Karpas-422 (cell line): ENCODE results near the gene PAPLN. TPM values are rescaled to one million over a fixed set of nuclear protein-coding genes. Genes with fewer than 3 reads are reported as not detected.

Source experiments
- DNase-seq: peaks from one replicate; pipeline ENCODE4 v3.0.0-alpha.2; 2015
- H2AFZ ChIP-seq: fragments of 200-600 bp; sonication (generic); 2 replicates; pipeline ENCODE4 v1.6.1; 2014; ENCODE audit warnings: antibody characterized with exemption, low read length, mixed read lengths
- H3K27ac ChIP-seq: fragments of 200-600 bp; sonication (generic); 2 replicates; pipeline ENCODE4 v1.5.1; 2014; ENCODE audit warnings: mild to moderate bottlenecking, low read length, moderate library complexity
- H3K27me3 ChIP-seq: fragments of 200-600 bp; sonication (generic); 2 replicates; pipeline ENCODE4 v1.6.1; 2014; ENCODE audit warnings: low read length, mixed read lengths
- H3K36me3 ChIP-seq: fragments of 200-600 bp; sonication (generic); 2 replicates; pipeline ENCODE4 v1.6.1; 2014; ENCODE audit warnings: low read length, mixed read lengths; ENCODE audit not compliant: insufficient read depth
- H3K4me1 ChIP-seq: fragments of 200-600 bp; sonication (generic); 2 replicates; pipeline ENCODE4 v1.6.1; 2014; ENCODE audit warnings: mild to moderate bottlenecking, low read length, mixed read lengths
- H3K4me2 ChIP-seq: fragments of 200-600 bp; sonication (generic); 2 replicates; pipeline ENCODE4 v1.6.1; 2014; ENCODE audit warnings: low read length, low read depth, mild to moderate bottlenecking; ENCODE audit not compliant: poor library complexity, severe bottlenecking
- H3K4me3 ChIP-seq: fragments of 200-600 bp; sonication (generic); 2 replicates; pipeline ENCODE4 v1.5.1; 2014; ENCODE audit warnings: mild to moderate bottlenecking, antibody characterized with exemption, low read length, mixed read lengths
- H3K79me2 ChIP-seq: fragments of 200-600 bp; sonication (generic); 2 replicates; pipeline ENCODE4 v1.6.1; 2014; ENCODE audit warnings: mild to moderate bottlenecking, low read length, mixed read lengths
- H3K9ac ChIP-seq: fragments of 200-600 bp; sonication (generic); 2 replicates; pipeline ENCODE4 v1.6.0; 2014; ENCODE audit warnings: low read length
- H3K9me2 ChIP-seq: fragments of 200-600 bp; sonication (generic), shearing (Covaris generic); replicated peaks from 2 replicates; pipeline ENCODE4 v1.6.0; 2014; ENCODE audit warnings: mild to moderate bottlenecking, low read length, moderate library complexity; ENCODE audit not compliant: insufficient read depth
- H3K9me3 ChIP-seq: fragments of 300-700, 200-600 bp; sonication (generic); 2 replicates; pipeline ENCODE4 v1.6.1; 2014; ENCODE audit warnings: low read length, mixed read lengths
- H4K20me1 ChIP-seq: fragments of 200-600 bp; sonication (generic); 2 replicates; pipeline ENCODE4 v1.6.1; 2014; ENCODE audit warnings: mild to moderate bottlenecking, antibody characterized with exemption, low read length, low read depth; ENCODE audit not compliant: insufficient read depth
- total RNA-seq: library from RNA; depleted of rRNA; stranded (reverse); fragments of >200 nt; shearing (Covaris generic); gene quantifications from 2 replicates; pipeline ENCODE4 v1.2.3, GENCODE V29; 2014; ENCODE audit warnings: low replicate concordance

The PAPLN gene
- total RNA-seq, 1 experiment from 2014 or later: 12.9 TPM

DNA sequence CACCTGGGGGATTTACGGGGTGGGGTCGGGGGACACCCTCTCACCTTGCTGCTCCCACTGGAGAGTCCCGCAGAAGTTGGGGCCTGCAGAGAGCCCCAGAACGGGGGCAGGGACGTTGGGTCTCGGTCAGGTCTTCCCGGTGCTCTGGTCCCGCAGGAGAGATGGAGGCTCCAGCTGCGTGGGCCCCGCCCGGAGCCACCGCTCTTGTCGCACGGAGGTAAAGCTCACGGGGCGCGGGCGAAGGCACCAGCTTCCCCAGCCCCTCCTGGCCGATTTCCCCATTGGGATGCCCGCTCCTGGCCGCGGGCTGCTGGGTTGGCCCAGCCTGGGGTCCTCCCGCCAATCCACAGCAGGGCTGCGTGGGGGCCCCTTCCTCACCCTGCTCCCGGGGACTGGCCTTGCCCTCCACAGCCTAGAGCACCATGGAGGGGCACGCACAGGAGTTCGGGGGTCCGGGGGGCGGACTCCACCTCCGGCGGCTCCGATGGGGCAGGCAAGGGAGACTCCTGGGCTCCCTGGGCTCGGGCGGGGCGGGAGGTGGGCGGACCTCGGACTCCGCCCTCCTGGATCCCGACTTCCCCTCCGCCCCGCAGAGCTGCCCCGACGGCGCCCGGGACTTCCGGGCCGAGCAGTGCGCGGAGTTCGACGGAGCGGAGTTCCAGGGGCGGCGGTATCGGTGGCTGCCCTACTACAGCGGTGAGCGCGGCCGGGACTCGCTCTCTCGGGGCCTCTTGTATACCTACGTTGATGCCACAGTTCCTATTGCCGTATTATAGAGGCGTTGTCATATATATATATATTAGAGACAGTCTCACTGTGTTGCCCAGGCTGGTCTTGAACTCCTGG, 8.4 kb downstream of the PAPLN start:
- Histone ChIP-seq H4K20me1 (no peaks in the 10 kb centered on the region), H3K9me3 (no peaks in the 10 kb centered on the region), H3K9ac (peak overlapping the region; percentile 70), H3K4me1 (peaks cover 83% of the 10 kb centered on the region), H3K27me3 (no peaks in the 10 kb centered on the region), H3K4me3 (peak overlapping the region; percentile 69), H3K79me2 (no peaks in the 10 kb centered on the region), H3K36me3 (no peaks in the 10 kb centered on the region), H3K9me2 (no peaks in the 10 kb centered on the region), H3K4me2 (peak overlapping the region; percentile 83), H3K27ac (peak overlapping the region; percentile 92), H2AFZ (peak overlapping the region; percentile 68; the same call in 1 of the 2 replicates)
- peak; percentile 92 for DNase-seq

DNA sequence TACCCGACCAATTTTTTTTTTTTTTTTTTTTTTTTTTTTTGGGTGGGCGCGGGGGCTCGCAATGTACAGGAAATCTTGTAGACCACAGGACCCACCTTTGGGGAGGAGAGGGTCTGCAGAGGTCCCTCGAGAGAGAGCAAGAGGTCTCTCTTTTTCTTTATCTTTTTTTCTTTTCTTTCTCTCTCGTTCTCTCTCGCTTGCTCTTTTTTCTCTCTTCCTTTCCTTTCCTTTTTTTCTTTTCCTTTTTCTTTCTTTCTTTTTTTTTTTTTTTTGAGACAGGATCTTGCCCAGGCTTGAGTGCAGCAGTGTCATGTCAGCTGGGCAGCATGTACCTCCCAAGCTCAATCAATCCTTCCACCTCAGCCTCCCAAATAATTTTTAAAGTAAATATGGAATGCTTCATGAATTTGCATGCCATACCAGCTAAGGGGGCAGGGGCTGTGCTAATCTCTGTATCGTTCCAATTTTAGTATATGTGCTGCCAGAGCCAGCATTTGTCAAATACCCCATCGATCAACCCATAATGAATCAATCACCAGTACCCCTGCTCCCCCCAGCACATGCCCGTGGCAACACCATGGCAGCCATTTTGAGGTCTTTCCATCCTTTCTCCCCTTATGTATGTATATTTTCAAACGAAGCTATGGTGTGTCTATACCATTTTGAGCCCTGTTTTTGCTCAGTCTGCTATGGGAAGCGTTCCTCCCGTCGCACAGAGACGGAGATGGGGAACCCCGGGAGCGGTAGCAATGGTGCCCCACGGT, 9.3 kb downstream of the PAPLN start:
- peak; percentile 68 for DNase-seq
- Histone ChIP-seq H2AFZ (peak overlapping the region; percentile 68), H3K36me3 (no peaks in the 10 kb centered on the region), H3K9me2 (no peaks in the 10 kb centered on the region), H3K27ac (peak overlapping the region; percentile 92), H3K4me2 (peak overlapping the region; percentile 83), H3K79me2 (no peaks in the 10 kb centered on the region), H3K4me1 (peaks cover 74% of the 10 kb centered on the region), H3K4me3 (peak overlapping the region; percentile 69), H3K9ac (peak overlapping the region; percentile 70), H3K9me3 (no peaks in the 10 kb centered on the region), H4K20me1 (no peaks in the 10 kb centered on the region), H3K27me3 (no peaks in the 10 kb centered on the region)

DNA sequence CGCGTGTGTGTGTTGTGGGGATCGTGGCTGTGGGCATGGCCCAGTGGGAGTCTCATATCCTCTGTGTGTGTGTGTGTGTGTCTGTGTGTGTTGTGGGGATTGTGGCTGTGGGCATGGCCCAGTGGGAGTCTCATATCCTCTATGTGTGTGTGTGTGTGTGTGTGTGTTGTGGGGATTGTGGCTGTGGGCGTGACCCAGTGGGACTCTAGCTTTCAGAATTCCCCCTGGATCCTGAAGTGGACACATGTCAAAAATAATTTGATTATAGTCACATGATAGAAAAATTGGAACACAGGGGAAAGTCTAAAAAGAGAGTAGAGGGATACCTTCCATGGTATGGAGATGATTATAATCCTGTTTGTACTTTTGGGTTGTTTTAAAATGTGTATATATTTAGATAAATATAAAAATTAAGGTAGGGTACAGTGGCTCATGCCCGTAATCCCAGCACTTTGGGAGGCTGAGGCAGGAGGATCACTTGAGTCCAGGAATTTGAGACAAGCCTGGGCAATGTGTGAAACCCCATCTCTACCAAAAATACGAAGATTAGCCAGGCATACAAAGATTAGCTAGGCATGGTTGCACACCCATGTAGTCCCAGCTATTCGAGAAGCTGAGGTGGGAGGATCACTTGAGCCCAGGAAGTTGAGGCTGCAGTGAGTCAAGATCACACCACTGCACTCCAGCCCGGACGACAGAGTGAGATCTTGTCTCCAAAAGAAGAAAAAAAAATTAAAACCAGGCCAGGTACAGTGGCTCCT, 11.0 kb downstream of the PAPLN start:
- H3K9me2 ChIP-seq: no peaks in the 10 kb centered on the region
- peak; percentile 91 for DNase-seq
- peak overlapping the region; percentile 83 for H3K4me2 ChIP-seq
- no peaks in the 10 kb centered on the region for H3K36me3 ChIP-seq
- H3K4me1 ChIP-seq: peaks cover 57% of the 10 kb centered on the region
- H3K27me3 ChIP-seq: no peaks in the 10 kb centered on the region
- H2AFZ ChIP-seq: peak overlapping the region; percentile 55; the same call in 1 of the 2 replicates
- 0 out of 2 replicates have a peak, but pooled peaks cover 3% of the 10 kb centered on the region for H4K20me1 ChIP-seq
- H3K4me3 ChIP-seq: peak overlapping the region; percentile 69
- peak overlapping the region; percentile 70 for H3K9ac ChIP-seq
- H3K27ac ChIP-seq: peak overlapping the region; percentile 92
- no peaks in the 10 kb centered on the region for H3K79me2 ChIP-seq
- no peaks in the 10 kb centered on the region for H3K9me3 ChIP-seq

DNA sequence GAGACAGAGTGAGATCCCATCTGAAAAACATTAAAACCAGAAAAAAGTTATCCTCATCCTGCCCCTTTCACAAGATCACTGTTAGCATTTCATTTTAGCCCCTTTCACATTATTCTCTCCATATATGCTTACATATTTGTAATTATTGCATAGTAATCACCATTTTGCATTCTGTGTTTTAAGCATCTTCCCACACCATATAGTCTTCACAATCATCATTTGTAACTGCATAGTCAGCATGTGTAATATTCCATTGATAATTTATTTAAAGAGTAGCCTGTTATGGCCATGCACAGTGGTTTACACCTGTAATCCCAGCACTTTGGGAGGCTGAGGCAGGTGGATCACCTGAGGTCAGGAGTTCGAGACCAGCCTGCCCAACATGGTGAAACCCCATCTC, 11.8 kb downstream of the PAPLN start:
- Histone ChIP-seq H3K9me2 (no peaks in the 10 kb centered on the region), H3K79me2 (no peaks in the 10 kb centered on the region), H3K9ac (peak overlapping the region; percentile 65), H3K4me2 (peak overlapping the region; percentile 83), H3K4me1 (peaks cover 50% of the 10 kb centered on the region), H3K9me3 (no peaks in the 10 kb centered on the region), H3K36me3 (no peaks in the 10 kb centered on the region), H3K4me3 (peak overlapping the region; percentile 69), H3K27ac (peak overlapping the region; percentile 92), H3K27me3 (no peaks in the 10 kb centered on the region), H2AFZ (peak overlapping the region; percentile 55; the same call in 1 of the 2 replicates), H4K20me1 (0 out of 2 replicates have a peak, but pooled peaks cover 3% of the 10 kb centered on the region)
- DNase-seq: no peak

DNA sequence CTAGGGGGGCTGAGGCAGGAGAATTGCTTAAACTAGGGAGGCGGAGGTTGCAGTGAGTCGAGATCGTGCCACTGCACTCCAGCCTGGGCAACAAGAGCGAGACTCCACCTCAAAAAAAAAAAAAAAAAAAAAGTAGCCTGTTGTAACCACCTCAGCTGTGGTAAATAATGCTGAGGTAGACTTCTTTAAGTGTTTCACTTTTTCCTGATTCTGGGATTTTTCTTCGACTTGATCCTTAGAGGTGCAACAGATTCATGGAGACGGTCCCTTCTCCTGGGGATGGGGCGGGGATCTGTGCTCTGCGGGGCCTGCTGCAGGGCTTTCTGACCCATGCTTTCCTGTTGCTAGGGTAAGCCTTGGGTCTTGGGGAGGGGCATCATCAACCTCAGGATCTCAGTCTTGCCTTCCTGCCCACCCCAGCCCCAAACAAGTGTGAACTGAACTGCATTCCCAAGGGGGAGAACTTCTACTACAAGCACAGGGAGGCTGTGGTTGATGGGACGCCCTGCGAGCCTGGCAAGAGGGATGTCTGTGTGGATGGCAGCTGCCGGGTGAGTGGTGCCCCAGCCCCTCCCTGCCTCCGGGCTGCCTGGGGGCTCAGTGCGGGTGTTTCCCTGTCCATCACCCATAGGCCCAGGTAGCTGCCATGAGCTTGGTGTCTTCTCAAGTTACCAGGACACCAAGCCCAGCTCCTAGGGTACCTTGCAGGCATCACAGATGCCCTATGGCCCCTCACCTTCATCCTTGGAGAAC, 12.4 kb downstream of the PAPLN start:
- Histone ChIP-seq H3K79me2 (no peaks in the 10 kb centered on the region), H3K9me2 (no peaks in the 10 kb centered on the region), H3K4me2 (no peak overlapping the region), H3K36me3 (no peaks in the 10 kb centered on the region), H3K27ac (peak overlapping the region; percentile 92; the same call in 1 of the 2 replicates), H3K9ac (no peak overlapping the region), H3K4me1 (peaks cover 50% of the 10 kb centered on the region), H3K27me3 (no peaks in the 10 kb centered on the region), H2AFZ (no peak overlapping the region), H3K4me3 (no peak overlapping the region), H3K9me3 (no peaks in the 10 kb centered on the region), H4K20me1 (0 out of 2 replicates have a peak, but pooled peaks cover 3% of the 10 kb centered on the region)
- DNase-seq: no peak

DNA sequence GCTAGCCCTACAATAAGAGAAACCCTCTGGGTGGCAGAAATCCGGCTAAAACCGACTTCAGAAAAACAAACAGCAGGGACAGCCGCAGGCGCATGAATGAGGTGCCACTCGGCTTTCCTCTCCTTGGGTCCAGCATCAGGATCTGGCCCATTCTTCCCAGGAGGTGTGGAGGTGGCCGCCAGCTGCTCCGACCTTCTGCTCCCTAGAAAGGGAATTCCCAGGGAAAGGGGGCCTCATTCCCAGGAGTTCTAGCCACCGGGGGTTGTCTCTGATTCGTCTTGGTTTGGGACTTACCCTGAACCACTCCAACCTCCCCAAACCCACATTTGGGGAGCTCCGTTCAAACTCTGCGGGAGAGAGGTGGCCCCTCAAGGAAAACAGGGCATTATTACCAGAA, 13.0 kb downstream of the PAPLN start:
- Histone ChIP-seq H3K4me1 (peaks cover 49% of the 10 kb centered on the region), H3K4me2 (no peak overlapping the region), H3K27me3 (no peaks in the 10 kb centered on the region), H4K20me1 (0 out of 2 replicates have a peak, but pooled peaks cover 3% of the 10 kb centered on the region), H3K4me3 (no peak overlapping the region), H3K79me2 (no peaks in the 10 kb centered on the region), H3K27ac (no peak overlapping the region), H3K9ac (no peak overlapping the region), H2AFZ (no peak overlapping the region), H3K9me3 (no peaks in the 10 kb centered on the region), H3K9me2 (no peaks in the 10 kb centered on the region), H3K36me3 (no peaks in the 10 kb centered on the region)
- DNase-seq: no peak

DNA sequence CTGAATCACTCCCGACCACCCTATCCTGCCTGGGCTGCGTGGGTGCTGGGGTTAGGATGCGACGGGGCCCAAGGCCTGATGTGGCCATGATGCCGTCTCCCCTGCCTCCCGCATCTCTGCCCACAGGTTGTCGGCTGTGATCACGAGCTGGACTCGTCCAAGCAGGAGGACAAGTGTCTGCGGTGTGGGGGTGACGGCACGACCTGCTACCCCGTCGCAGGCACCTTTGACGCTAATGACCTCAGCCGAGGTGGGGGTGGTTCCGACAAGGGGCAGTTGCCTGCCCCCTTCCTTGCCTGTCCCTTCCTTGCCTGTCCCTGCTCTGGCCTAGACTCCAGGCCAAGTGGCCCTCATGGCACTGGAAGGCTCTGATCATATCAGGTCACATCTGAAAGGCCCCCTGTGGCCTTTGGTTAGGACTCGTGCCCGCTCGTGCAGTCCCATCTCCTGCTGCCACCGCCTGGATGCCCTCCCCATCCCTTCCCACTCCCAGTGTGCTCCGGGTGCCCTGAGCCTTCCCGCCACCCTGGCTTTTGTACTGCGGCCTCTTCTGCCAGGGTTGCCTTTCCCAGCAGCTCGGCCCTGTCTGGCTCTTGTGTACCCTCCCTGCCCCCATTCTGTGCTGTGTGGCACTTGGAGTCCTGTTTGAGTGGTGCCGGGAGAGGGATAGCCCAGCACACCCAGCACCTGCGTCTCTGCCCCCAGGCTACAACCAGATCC, 13.6 kb downstream of the PAPLN start:
- Histone ChIP-seq H3K4me3 (no peak overlapping the region), H3K4me2 (no peak overlapping the region), H3K36me3 (no peaks in the 10 kb centered on the region), H3K9ac (no peak overlapping the region), H2AFZ (no peak overlapping the region), H3K9me3 (no peaks in the 10 kb centered on the region), H3K4me1 (peaks cover 43% of the 10 kb centered on the region), H3K79me2 (no peaks in the 10 kb centered on the region), H3K27ac (no peak overlapping the region), H3K9me2 (no peaks in the 10 kb centered on the region), H3K27me3 (no peaks in the 10 kb centered on the region), H4K20me1 (0 out of 2 replicates have a peak, but pooled peaks cover 3% of the 10 kb centered on the region)
- no peak for DNase-seq
